Osteocyte (in vitro differentiated cells): ENCODE results near the gene STAMBPL1. TPM values are rescaled to one million over a fixed set of nuclear protein-coding genes. Genes with fewer than 3 reads are reported as not detected.
A peak's percentile ranks its signal among the peaks of the same experiment; 100 is the strongest.

Experiments used
- DNase-seq: peaks from one replicate; pipeline ENCODE4 v3.0.0; 2021; ENCODE audit warnings: mixed read lengths; ENCODE audit not compliant: unreplicated experiment; ENCODE audit errors: extremely low spot score
- H3K27ac Mint-ChIP-seq: one replicate; pipeline ENCODE4 v1.8.0; 2021; ENCODE audit warnings: mild to moderate bottlenecking, mixed read lengths; ENCODE audit not compliant: unreplicated experiment
- H3K27me3 Mint-ChIP-seq: one replicate; pipeline ENCODE4 v1.8.0; 2021; ENCODE audit warnings: mixed read lengths; ENCODE audit not compliant: unreplicated experiment
- H3K36me3 Mint-ChIP-seq: one replicate; pipeline ENCODE4 v1.8.0; 2021; ENCODE audit warnings: mixed read lengths; ENCODE audit not compliant: unreplicated experiment
- H3K4me1 Mint-ChIP-seq: one replicate; pipeline ENCODE4 v1.8.0; 2021; ENCODE audit warnings: mixed read lengths; ENCODE audit not compliant: unreplicated experiment
- H3K4me3 Mint-ChIP-seq: one replicate; pipeline ENCODE4 v1.8.0; 2021; ENCODE audit warnings: mild to moderate bottlenecking, moderate library complexity, mixed read lengths; ENCODE audit not compliant: unreplicated experiment
- H3K9me3 Mint-ChIP-seq: one replicate; pipeline ENCODE4 v1.8.0; 2021; ENCODE audit warnings: mixed read lengths; ENCODE audit not compliant: unreplicated experiment
- total RNA-seq: library from RNA; stranded (reverse); gene quantifications from 2 replicates; pipeline ENCODE4 v1.2.1, GENCODE V29; 2021
- TF ChIP-seq, protein P1 (sequence below): fragments of 200-600 bp; sonication (generic); IDR thresholded peaks from 2 replicates; pipeline ENCODE4 v1.5.0; 2021; ENCODE audit warnings: antibody characterized with exemption, mild to moderate bottlenecking, moderate library complexity

The STAMBPL1 gene
- total RNA-seq, 1 donor from 2014 or later = 4.8 TPM

- Mint-ChIP-seq H3K4me1 (peaks cover 24% of the 10 kb centered on the region), H3K27ac (no peak overlapping the region), H3K36me3 (peaks cover 6% of the 10 kb centered on the region), H3K27me3 (no peaks in the 10 kb centered on the region), H3K9me3 (no peaks in the 10 kb centered on the region), H3K4me3 (no peak overlapping the region)
- TF ChIP-seq, protein P1, sequence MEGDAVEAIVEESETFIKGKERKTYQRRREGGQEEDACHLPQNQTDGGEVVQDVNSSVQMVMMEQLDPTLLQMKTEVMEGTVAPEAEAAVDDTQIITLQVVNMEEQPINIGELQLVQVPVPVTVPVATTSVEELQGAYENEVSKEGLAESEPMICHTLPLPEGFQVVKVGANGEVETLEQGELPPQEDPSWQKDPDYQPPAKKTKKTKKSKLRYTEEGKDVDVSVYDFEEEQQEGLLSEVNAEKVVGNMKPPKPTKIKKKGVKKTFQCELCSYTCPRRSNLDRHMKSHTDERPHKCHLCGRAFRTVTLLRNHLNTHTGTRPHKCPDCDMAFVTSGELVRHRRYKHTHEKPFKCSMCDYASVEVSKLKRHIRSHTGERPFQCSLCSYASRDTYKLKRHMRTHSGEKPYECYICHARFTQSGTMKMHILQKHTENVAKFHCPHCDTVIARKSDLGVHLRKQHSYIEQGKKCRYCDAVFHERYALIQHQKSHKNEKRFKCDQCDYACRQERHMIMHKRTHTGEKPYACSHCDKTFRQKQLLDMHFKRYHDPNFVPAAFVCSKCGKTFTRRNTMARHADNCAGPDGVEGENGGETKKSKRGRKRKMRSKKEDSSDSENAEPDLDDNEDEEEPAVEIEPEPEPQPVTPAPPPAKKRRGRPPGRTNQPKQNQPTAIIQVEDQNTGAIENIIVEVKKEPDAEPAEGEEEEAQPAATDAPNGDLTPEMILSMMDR = no peak
- DNase-seq = no peak
These were observed 42.0 kb downstream of the STAMBPL1 start for GRCh38 chr10:88922041-88922440.

GRCh38 chr10:88923520-88923919 is 43.5 kb downstream of the STAMBPL1 start:
- no peak for DNase-seq
- TF ChIP-seq, protein P1 = no peak
- Mint-ChIP-seq H3K27ac (no peak overlapping the region), H3K4me3 (no peak overlapping the region), H3K27me3 (no peaks in the 10 kb centered on the region), H3K9me3 (no peaks in the 10 kb centered on the region), H3K4me1 (peaks cover 30% of the 10 kb centered on the region), H3K36me3 (peaks cover 6% of the 10 kb centered on the region)

DNA sequence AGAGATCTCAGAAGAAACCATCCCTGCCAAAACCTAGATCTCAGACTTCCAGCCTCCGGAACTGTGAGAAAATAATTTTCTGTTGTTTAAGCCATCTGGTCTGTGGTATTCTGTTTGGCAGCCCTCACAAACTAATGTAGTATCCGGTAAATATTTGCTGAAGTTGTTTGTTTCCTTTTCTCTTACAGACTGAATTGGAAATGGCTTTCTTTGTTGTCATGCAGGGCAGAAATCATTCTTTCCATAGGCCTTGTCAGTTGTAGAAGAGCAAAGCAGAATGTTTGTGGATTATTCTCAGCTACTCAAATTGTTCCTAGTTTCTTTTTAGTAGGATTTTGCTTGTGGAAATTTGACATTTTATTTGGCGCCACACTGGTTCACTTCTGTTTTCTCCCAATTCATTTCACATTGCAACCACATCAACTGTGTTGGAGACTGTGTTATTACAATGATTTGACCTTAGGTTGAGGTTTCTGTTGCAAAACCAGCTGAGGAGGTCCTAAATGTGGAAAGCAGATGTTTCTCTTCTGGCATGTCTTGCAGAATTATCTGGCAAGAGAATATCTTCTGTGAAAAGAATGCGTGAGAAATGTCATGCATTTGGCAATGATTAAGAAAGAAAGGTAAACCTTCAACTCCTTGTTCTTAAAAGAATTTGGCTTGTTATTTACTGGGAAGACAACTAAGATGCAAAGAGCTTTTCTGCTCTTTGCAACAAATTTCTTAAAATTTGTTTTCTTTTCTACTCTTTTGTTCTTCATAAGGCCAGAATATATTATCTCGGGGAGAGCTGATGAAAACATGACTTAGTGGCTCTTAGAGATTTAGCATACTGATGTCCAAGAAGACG is 46.7 kb downstream of the STAMBPL1 start:
- H3K27ac Mint-ChIP-seq = peak overlapping the region; percentile 70
- TF ChIP-seq, protein P1 = no peak
- H3K4me1 Mint-ChIP-seq = peaks cover 22% of the 10 kb centered on the region
- no peak for DNase-seq
- H3K4me3 Mint-ChIP-seq = peak overlapping the region; percentile 3
- peaks cover 6% of the 10 kb centered on the region for H3K36me3 Mint-ChIP-seq
- no peaks in the 10 kb centered on the region for H3K27me3 Mint-ChIP-seq
- H3K9me3 Mint-ChIP-seq = no peaks in the 10 kb centered on the region

DNA sequence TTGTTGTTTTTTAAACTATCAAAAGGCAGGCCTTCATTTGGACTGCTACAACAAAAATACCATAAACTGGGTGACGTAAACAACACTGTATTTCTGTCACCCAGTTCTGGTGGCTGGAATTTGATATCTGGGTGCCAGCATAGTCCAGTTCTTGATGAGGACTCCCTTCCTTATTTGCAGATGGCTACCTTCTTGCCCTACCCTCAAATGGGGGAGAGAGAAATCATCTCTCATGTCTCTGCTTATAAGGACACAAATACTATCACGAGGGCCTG is 47.3 kb downstream of the STAMBPL1 start:
- TF ChIP-seq, protein P1 = no peak
- peaks cover 24% of the 10 kb centered on the region for H3K4me1 Mint-ChIP-seq
- H3K4me3 Mint-ChIP-seq = no peak overlapping the region
- H3K27ac Mint-ChIP-seq = peak overlapping the region; percentile 70
- H3K36me3 Mint-ChIP-seq = peaks cover 6% of the 10 kb centered on the region
- H3K27me3 Mint-ChIP-seq = no peaks in the 10 kb centered on the region
- no peak for DNase-seq
- no peaks in the 10 kb centered on the region for H3K9me3 Mint-ChIP-seq

GRCh38 chr10:88928254-88928653 is 48.2 kb downstream of the STAMBPL1 start:
- no peak overlapping the region for H3K27ac Mint-ChIP-seq
- TF ChIP-seq, protein P1 = no peak
- no peaks in the 10 kb centered on the region for H3K27me3 Mint-ChIP-seq
- no peak for DNase-seq
- H3K4me1 Mint-ChIP-seq = peaks cover 32% of the 10 kb centered on the region
- no peak overlapping the region for H3K4me3 Mint-ChIP-seq
- H3K36me3 Mint-ChIP-seq = peaks cover 3% of the 10 kb centered on the region
- no peaks in the 10 kb centered on the region for H3K9me3 Mint-ChIP-seq
